ENCODE data around the gene FAM13A.

- no peak for TF ChIP-seq POLR2AphosphoS5 (IDR thresholded peaks at IDR 0.05; ENCODE audit: low read depth, low read length)
- TF ChIP-seq TAF1 (IDR thresholded peaks at IDR 0.05; ENCODE audit: low read depth, low read length) = no peak
- TF ChIP-seq POLR2A (IDR thresholded peaks at IDR 0.05; ENCODE audit: low read depth, low read length) = no peak
- TF ChIP-seq SPI1 (IDR thresholded peaks at IDR 0.05; ENCODE audit: low read depth, low read length) = no peak
Measured at GRCh38 chr4:88891636-88892035, 165.3 kb downstream of the FAM13A start.

Data from GM12891 (cell line).